ENCODE data around the gene LRRC36.

LRRC36 gene

GRCh38 chr16:67425580-67425979 lies 99.0 kb downstream of the LRRC36 start:
- DNase-seq (ENCODE audit: low spot score) = no peak

- DNase-seq (ENCODE audit: low spot score) = no peak
These were observed 99.4 kb downstream of the LRRC36 start for GRCh38 chr16:67426022-67426421.

DNA sequence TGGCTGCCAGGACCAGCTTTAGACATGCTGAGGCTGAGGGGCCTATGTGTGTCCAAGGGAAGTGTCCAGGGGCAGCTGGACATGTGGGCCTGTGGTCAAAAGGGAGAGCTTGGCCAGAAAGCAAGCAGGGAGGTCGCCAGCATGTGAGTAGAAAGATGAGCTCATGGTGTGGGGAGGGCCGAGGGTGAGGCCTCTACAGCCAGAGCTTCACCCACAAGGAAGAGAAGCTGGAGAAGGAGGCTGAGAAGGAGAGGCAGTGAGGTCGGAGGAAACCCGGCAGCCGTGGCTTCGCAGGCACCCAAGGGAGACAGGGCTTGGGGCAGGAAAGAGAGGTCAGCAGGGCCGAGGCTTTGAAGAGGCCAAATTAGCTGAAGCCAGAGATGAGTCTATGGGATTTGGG lies 100.3 kb downstream of the LRRC36 start:
- DNase-seq (ENCODE audit: low spot score) = no peak

DNA sequence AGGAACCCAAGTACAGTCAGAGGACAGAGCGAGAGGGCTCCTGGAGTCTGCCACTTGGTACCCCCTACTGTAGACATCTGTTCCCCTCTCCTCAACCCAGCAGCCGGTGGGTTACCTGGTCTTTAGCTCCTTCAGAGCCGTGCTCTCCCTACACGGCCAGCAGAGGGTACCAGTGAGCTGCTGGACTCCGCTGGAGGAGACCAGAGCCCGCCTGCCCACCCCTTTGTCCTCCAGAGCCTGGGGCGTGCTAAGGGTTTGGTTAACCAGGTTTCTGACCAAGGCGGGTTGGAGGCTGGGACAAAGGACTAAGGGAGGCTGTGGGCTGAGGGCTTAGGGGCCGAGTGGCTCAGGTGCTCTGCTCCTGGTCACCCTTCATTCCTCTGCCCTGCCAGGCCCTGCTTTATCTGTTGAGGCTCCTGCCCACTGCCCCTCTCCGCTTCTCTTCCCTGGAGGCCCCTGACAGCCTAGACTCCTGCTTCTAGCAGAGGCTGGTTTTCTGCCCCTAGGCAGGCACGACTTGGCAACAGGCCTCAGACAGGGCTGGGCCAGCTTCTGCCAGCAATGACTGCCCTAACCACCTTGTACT lies 101.6 kb downstream of the LRRC36 start:
- peak; percentile 65 for DNase-seq (ENCODE audit: low spot score)

DNA sequence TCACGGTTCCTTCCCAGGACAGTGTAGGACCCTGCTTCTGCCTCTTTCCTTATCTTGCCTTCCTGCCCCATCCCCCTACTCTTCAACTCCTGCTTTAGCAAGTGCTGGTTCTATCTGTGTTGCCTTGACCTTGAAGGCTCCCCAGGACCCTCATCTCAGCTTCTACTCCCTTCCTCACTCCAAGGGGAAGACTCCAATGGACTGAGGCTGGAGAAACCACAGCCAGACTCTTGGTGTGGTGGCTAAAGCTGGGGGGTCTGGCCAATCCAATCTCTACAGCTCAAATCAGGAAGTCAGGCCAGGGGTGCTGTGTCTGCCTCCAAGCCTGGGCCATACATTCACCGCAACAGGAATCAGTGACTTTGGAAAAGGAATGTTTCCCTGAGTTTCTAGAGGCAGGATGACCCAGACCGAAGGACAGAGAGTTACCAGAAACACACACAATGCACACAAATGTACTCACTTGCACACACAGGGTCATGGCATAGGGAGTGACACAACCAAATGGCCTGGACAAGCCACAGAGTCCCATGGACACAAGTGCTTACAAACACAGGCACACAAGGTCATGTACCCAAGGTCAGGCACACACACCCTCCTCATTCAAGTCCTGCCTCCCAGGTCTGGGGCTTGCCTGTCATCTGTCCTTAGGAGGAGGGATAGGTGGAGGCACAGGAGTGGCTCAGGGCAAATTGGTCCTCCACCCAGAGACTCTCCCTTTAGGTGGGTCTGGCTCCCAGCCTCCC lies 102.6 kb downstream of the LRRC36 start:
- DNase-seq (ENCODE audit: low spot score) = no peak

- no peak for DNase-seq (ENCODE audit: low spot score)
These were observed 103.3 kb downstream of the LRRC36 start for GRCh38 chr16:67429799-67430503.

GRCh38 chr16:67430504-67430976 lies 103.9 kb downstream of the LRRC36 start:
- no peak for DNase-seq (ENCODE audit: low spot score)

GRCh38 chr16:67430977-67431774 lies 104.6 kb downstream of the LRRC36 start, which contains the start of gene HSD11B2:
TSS of gene HSD11B2 (plus strand) at chr16:67431121. CDS start at chr16:67431249, 128 bp downstream.
- no peak for DNase-seq (ENCODE audit: low spot score)

DNA sequence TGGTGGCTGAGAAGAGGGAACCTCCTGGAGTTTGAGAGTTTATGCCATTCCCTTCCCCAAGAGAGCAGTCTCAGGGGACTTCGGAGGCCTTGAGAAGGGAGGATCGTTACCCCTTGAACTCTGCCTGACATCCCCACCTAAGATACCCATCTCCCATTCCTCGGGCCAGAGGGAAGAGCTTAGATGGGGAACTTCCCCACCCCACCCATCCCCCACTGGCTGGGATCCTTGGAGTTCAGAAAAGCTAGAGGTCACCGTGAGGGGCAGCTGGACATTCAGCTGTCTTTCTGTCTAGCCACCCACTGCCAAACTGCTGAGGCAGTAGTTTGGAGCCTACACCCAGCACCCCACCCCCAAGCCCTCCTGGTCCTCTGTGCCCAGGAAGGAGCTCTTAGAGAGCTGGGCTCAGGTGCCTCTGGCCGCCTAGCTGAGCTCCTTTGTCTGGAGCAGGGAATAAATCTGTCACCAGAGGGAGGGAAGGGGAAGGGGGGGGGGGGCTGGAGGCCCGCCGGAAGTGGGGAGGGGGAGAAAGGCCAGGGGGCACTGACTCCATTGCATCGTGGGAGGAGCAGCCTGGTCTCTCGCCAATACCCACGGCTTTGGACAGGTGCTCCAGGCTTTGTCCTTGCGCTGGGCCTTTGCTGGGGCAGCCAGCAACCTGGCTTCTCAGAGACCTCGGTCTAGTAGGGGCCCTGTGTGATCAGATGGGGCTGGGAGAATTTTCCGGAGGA lies 105.3 kb downstream of the LRRC36 start:
- no peak for DNase-seq (ENCODE audit: low spot score)

- DNase-seq (ENCODE audit: low spot score) = no peak
These were observed 105.9 kb downstream of the LRRC36 start for GRCh38 chr16:67432506-67432890.

DNA sequence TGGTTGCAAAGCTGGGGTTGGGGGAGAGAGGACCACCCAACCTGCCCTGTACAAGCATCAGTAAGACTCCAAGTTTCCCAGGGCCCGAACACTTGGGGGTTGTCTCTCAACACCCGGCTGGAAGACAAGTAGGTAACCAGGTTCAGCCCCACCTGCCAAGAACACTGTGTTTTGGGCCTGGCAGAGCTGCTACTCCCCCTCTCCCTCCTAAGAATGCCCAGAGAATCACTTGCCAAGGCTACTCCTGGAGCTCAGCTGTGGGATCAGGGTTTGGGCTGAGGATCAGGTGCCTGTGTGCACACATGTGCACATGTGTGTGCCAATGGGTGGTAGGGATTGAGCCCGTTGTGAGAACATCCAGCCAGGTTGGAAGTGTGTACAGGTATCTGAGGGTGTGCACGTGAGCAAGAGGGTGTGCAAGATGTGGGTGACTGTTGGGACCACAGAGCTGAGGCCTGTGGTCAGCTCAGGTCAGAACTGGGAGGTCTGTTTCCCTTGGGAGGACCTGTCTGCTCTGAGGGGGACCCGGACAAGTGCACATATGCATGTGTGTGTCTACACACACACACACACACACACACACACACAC lies 106.6 kb downstream of the LRRC36 start:
- DNase-seq (ENCODE audit: low spot score) = no peak

All from hematopoietic multipotent progenitor cell treated with erythropoietin and hydrocortisone succinate and interleukin-3 and kit ligand, for 15 days (in vitro differentiated cells).